T47D (cell line): ENCODE data around the gene SPATA16.

Source experiments
- DNase-seq, 2 experiments: peaks; one replicate each; pipeline versions ENCODE4 v3.0.0 to v3.0.0-alpha.2; 2011 to 2012; ENCODE audit warnings: low read depth in 1 of 2, low spot score in 1 of 2
- JUND ChIP-seq: IDR thresholded peaks from 2 replicates; pipeline ENCODE4 v1.6.1; 2012; ENCODE audit warnings: low read depth
- in situ Hi-C: cut with HindIII; loops from 2 replicates; pipeline ENCODE4 v1.10.0; 2016; ENCODE audit warnings: low sequenced_read_pairs, low pct_unique_long_range_greater_than_20kb

SPATA16 gene

DNA sequence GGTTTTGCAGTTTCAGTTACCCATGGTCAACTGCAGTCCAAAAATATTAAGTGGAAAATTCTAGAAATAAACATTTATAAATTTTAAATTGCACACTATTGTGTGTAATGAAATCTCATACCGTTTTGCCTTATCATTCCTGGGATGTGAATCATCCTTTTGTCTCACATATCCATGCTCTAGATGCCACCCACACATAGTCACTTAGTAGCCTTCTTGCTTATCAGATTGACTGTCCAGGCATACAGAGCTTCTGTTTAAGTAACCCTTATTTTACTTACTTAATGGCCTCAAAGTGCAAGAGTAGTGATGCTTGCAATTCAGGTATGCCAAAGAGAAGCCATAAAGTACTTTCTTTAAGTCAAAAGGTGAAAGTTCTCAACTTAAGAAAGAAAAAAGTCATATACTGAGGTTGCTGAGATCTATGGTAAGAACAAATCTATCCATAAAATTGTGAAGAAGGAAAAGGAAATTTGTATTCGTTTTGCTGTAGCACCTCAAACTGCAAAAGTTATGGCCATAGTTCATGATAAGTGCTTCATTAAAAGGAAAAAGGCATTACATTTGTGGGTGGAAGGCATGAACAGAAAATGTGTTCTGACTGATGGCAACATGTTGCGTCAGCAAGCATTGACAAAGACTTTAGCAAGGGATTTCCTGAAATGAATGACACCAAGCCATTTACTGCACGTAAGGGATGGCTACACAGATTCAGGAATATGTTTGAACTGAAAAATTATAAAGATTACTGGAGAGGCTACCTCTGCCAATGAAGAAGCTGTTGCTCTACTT lies 43.8 kb downstream of the SPATA16 start:
- DNase-seq: no peak
- in situ Hi-C loops: no loop called here
- no peak for TF ChIP-seq JUND

DNA sequence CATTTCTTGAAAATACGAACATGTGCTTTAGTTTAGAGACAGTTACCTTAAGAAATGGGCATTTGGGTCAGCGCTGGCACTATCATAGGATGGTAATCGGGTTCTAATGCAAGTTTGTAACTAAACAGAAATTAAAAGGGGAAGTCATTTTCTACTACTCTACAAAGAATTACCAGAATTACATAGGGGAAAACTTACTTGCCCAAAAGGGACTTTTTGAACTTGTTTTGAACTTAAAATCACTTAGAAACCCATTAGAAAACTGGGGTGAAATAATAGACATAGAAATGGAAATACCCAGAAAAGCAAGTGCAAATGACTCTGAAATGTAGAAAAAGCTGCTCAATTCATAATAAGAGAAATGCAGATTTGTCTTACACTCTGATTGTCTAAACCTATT lies 44.9 kb downstream of the SPATA16 start:
- in situ Hi-C loops: no loop called here
- no peak for DNase-seq
- TF ChIP-seq JUND: no peak

DNA sequence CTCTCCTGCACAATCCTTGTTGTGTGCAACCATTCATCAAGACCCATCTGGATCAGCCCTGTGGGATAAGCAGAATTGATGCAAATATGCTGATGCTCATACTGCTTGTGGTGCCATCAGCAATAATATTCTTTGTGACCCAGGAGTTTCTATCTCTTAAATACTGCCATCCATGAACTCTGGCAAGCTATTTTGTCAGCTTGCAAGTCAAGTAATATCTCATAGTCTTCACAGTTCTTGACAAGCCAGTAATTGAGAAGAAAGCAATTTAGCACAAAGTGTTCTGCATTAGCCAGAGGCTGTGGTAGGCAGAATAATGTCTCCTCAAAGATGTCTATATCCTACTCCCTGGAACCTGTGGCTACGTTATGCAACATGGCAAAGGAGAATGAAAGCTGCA lies 49.0 kb downstream of the SPATA16 start:
- TF ChIP-seq JUND: no peak
- DNase-seq: no peak
- in situ Hi-C loops: no loop called here

DNA sequence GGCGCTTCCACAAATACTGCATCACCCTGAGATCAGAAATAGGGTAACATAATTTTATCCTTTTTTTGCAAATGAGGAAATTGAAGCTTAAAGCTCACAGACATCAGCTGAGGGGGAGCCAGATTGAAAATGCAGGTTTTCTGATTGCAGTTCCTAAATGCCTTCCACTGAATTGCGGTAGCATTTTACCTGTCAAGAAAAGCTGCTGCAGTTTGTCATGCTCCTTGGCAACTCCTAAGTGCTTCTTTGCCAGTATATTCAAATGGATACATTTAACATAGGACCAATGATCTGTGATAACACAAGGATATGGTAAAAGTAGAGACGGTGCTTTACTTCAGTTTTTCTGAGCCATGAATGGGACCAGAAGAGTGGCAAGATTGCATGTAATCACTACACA lies 50.5 kb downstream of the SPATA16 start:
- DNase-seq: no peak
- in situ Hi-C loops: no loop called here

DNA sequence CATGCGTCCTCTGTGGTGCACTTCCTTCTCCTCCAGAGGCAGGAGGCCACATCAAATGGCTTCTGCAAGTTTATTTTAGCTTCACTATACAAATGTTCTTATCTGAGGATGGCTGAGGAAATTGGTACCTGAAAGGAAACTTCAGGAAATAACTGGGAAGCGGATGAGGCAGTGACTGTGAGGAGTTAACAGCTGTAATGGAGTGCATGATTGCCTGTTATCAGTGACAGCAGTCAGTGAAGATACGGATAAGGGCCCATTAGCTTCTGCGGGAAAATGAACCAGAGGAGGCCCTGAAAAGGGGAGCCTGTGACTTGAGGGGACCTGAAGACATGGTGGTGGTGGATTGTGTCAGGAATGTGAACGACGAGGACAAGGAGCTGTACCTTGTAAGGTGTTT lies 51.8 kb downstream of the SPATA16 start:
- in situ Hi-C loops: no loop called here
- TF ChIP-seq JUND: no peak
- no peak for DNase-seq

More for the DNA sequence above, 50.5 kb downstream of the SPATA16 start:
- TF ChIP-seq JUND: no peak

DNA sequence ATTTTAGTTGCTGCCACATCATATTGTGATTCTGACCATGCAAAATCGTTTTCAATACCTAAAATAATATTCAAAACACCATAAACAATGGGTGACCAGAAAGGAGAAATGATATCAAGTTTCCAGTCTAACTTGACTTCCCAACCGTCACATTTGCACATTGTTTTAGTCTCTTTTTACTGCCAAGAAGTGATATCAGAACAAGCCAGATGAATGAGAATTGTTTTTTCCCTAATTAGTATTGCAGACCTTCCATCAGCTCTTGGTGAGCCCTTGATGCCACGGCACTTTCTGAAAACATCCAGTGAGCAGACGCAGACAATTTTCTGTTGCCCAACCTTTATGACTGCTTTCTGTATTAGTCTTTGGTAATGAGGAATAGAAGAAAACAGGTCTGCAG lies 62.5 kb downstream of the SPATA16 start:
- 0 out of 2 replicates have a peak, but pooled peaks have one; percentile 6 for TF ChIP-seq JUND
- in situ Hi-C loops: no loop called here
- no peak for DNase-seq

DNA sequence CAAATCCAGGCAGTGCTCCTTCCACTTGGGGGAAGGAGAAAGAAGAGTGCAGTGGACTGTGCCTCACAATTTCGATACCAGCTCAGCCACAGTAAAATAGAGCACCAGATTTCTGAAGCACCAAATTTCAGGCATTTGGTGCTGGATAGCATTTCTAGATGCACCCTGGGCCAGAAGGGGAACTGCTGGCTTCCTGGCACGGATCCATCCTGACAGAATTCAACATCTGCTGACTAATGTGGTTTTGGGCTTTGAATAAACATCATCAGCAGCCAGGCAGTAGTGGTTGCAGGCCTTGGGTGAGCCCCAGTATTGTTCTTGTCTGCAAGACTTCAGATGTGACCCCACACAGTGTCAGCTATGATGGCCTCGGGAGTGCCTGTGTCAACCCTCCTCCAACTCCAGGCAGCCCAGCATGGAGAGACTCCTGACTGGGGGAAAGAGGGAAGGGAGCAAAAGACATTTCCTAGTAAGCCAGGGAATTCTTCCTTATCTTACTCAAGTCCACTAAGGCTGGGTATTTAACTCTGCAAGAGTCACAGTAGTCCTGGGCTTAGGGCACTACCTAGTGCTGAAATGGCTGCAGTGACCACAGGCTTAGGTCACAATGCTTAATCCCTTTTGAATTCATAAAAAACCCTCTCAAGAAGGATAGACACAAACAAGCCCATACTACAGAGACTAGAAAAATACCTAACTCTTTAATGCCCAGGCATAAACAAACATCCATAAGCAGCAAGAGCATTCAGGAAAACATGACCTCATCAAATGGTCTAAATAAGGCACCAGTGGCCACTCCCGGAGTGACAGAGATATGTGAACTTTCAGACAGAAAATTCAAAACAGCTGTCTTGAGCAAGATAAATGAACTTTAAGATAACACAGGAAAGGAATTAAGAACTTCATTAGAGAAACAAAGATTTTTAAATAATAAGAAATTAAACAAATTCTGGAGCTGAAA lies 74.7 kb downstream of the SPATA16 start:
- no peak for TF ChIP-seq JUND
- in situ Hi-C loops: no loop called here
- no peak for DNase-seq

DNA sequence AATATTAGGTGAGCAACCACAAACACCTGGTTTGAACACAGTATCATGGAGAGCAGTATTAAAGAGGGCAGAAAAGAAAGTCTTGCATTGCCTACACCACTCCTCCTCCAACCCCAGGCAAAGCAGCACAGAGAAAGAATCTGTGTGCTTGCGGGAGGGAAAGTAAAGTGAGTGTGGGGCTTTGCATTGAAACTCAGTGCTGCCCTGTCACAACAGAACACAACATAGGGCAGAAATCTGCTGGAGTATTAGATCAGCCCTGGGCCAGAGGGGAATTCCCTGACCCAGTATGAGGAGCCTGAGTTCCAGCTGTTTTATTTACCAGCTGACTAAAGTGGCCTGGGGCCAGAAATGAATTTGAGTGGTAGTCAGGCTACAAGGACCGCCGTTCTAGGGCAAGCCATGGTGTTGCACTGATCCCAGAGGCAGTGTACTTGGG lies 75.5 kb downstream of the SPATA16 start:
- in situ Hi-C loops: no loop called here
- TF ChIP-seq JUND: no peak
- no peak for DNase-seq

DNA sequence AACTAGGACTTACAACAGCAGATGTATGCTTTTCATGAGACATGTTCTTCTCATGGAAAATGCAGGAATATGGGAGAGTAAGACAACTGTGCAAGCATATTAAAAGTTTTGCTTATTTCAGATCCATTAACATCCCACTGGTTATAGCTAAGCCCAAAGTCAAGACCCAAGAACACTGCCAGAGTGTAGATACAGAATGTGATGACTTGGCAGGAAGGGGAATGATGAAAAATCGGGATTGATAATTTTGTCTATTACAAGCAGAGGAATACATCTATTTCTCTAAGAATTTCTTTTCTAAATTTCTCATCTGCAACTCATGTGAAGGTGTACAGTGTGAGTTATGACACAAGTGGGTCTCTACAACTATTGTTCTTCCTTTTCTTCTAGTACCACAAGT lies 76.4 kb downstream of the SPATA16 start:
- no peak for TF ChIP-seq JUND
- DNase-seq: no peak
- in situ Hi-C loops: no loop called here

DNA sequence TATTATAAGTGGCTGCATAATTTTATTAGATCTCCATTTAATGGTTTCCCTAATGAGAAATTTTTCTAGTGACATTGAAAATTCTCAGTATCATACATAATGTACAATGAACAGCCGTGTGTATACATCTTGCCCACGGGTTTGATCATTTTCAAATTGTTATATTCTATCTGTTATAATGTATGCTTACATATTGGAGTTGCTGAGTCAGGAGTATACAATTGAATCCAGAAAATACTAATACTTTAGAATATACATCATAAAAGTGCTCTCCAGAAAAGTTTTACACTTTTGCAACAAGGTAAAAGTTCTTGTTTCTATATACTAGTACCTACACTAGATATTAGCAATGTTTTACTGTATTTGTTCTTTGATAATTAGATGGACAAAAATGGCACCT lies 82.8 kb downstream of the SPATA16 start:
- TF ChIP-seq JUND: no peak
- in situ Hi-C loops: no loop called here
- no peak for DNase-seq

DNA sequence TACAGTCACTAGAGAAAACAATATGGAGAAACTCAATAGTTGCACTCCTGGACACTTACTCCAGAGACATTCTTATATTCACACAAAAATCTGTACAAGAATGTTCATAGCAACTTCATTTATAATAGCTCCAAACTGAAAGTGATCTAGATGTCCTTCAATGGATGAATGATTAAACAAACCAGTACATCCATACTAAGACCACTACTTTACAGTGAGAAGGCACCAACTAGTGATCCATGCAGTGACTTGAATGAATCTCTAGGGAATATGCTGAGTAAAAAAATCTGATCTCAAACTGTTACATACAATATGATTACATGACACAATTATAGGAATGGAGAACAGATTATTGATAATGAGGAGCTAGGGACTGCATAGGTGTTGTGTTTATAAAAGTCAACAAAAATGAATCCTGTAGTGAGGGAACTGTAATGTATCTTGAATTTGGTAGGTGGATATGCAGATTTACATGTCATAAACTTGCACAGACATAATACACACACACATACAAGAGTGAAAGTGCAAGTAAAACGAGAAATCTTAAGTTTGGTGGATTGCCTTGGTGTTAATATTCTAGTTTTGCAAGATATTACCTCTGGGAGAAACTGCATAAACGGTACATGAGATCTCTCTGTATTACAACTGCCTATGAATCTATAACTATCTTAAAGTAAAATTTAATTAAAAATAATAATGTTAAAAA lies 85.7 kb downstream of the SPATA16 start:
- no peak for TF ChIP-seq JUND
- no peak for DNase-seq
- in situ Hi-C loops: no loop called here

DNA sequence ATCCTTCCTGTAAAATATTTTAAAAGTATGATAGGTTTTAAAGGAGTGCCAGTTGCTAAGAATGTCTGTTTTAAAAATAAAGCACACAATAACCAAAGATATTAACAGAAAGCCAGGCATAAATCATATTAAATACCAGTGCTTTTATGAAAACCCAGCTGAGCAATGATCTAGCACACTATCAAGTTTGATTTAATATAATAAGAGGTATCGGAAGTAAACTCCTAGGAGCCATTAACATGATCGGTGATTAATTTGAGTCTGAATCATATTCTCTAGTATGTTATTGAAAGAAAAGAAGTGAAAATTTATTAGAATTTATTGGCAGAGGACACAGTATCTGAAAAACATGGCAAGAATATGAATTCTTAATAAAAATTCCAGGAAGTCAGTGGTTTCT lies 91.7 kb downstream of the SPATA16 start:
- in situ Hi-C loops: no loop called here
- TF ChIP-seq JUND: no peak
- DNase-seq: no peak
